HepG2 (cell line): ENCODE data around the gene BCAS3. TPM values are rescaled to one million over a fixed set of nuclear protein-coding genes. Genes with fewer than 3 reads are reported as not detected.

Experiments
- AKAP8 ChIP-seq: sonication (generic); formaldehyde crosslinking; IDR thresholded peaks from 2 replicates; pipeline ENCODE4 v1.5.1; 2020; ENCODE audit warnings: mild to moderate bottlenecking, missing genetic modification reagents
- CHCHD3 ChIP-seq: sonication (generic); formaldehyde crosslinking; IDR thresholded peaks from 2 replicates; pipeline ENCODE4 v1.8.0; 2022; ENCODE audit warnings: mild to moderate bottlenecking, missing genetic modification reagents, moderate library complexity
- CREB1 ChIP-seq, 2 experiments: fragments of 450-650 bp in 1 of 2; IDR thresholded peaks; 2 replicates each; pipeline ENCODE4 v1.6.1; 2016 to 2017; ENCODE audit warnings: control low read depth in 1 of 2, mild to moderate bottlenecking in 1 of 2, missing compliant biosample characterization in 1 of 2, missing genetic modification characterization in 1 of 2
- JARID2 ChIP-seq: sonication (generic); formaldehyde crosslinking; IDR thresholded peaks from 2 replicates; pipeline ENCODE4 v1.8.1; 2023; ENCODE audit warnings: missing genetic modification reagents, inconsistent platforms; ENCODE audit not compliant: insufficient replicate concordance
- KLF16 ChIP-seq, 2 experiments: sonication (generic) in 1 of 2; formaldehyde crosslinking in 1 of 2; IDR thresholded peaks; 2 replicates each; pipeline versions ENCODE4 v1.6.1 to v1.8.0; 2016 to 2023; ENCODE audit warnings: missing genetic modification reagents in 2 of 2, missing compliant biosample characterization in 1 of 2
- POGZ ChIP-seq: sonication (generic); formaldehyde crosslinking; IDR thresholded peaks from 2 replicates; pipeline ENCODE4 v1.4.0; 2020; ENCODE audit warnings: mild to moderate bottlenecking, missing genetic modification reagents
- SMARCC2 ChIP-seq: fragments of 450-650 bp; IDR thresholded peaks from 2 replicates; pipeline ENCODE4 v1.6.1; 2017; ENCODE audit warnings: antibody characterized with exemption, mild to moderate bottlenecking
- SP2 ChIP-seq: sonication (generic); formaldehyde crosslinking; IDR thresholded peaks from 2 replicates; pipeline ENCODE4 v1.5.1; 2020; ENCODE audit warnings: mild to moderate bottlenecking, missing genetic modification reagents
- STAT5B ChIP-seq: sonication (generic); formaldehyde crosslinking; IDR thresholded peaks from 2 replicates; pipeline ENCODE4 v1.4.0; 2020; ENCODE audit warnings: missing genetic modification reagents
- SYNCRIP ChIP-seq: fragments of 200-400 bp; formaldehyde crosslinking; IDR thresholded peaks from 2 replicates; pipeline ENCODE4 v1.6.1; 2018; ENCODE audit warnings: mild to moderate bottlenecking, low read depth, low read length; ENCODE audit not compliant: insufficient read depth
- TGIF2 ChIP-seq: IDR thresholded peaks from 2 replicates; pipeline ENCODE4 v1.6.1; 2016; ENCODE audit warnings: control low read depth, missing compliant biosample characterization
- ZBTB7B ChIP-seq: sonication (generic); formaldehyde crosslinking; IDR thresholded peaks from 2 replicates; pipeline ENCODE4 v1.4.0; 2020; ENCODE audit warnings: missing genetic modification reagents
- ZFP36 ChIP-seq: fragments of 150-350 bp; IDR thresholded peaks from 2 replicates; pipeline ENCODE4 v1.6.1; 2018; ENCODE audit warnings: borderline replicate concordance, low read length, low read depth; ENCODE audit not compliant: partially characterized antibody
- ZMAT3 ChIP-seq: sonication (generic); formaldehyde crosslinking; conservative IDR thresholded peaks from 2 replicates; pipeline ENCODE4 v1.7.0; 2021; ENCODE audit warnings: missing genetic modification reagents
- ZMAT5 ChIP-seq: sonication (generic); formaldehyde crosslinking; IDR thresholded peaks from 2 replicates; pipeline ENCODE4 v1.5.0; 2020; ENCODE audit warnings: mild to moderate bottlenecking, low read depth, missing genetic modification reagents, borderline replicate concordance
- ZNF292 ChIP-seq: sonication (generic); formaldehyde crosslinking; IDR thresholded peaks from 2 replicates; pipeline ENCODE4 v1.8.1; 2022; ENCODE audit warnings: mild to moderate bottlenecking, low read depth, missing genetic modification reagents, borderline replicate concordance
- ZNF326 ChIP-seq: sonication (generic); formaldehyde crosslinking; IDR thresholded peaks from 2 replicates; pipeline ENCODE4 v1.4.0; 2020; ENCODE audit warnings: missing genetic modification reagents, borderline replicate concordance
- ZNF510 ChIP-seq: sonication (generic); formaldehyde crosslinking; IDR thresholded peaks from 2 replicates; pipeline ENCODE4 v1.4.0; 2020; ENCODE audit warnings: low read depth, mild to moderate bottlenecking, missing genetic modification reagents
- ZNF772 ChIP-seq: sonication (generic); formaldehyde crosslinking; IDR thresholded peaks from 2 replicates; pipeline ENCODE4 v1.5.0; 2020; ENCODE audit warnings: mild to moderate bottlenecking, missing genetic modification reagents
- polyA plus RNA-seq, 8 experiments: library from polyadenylated mRNA; depleted of rRNA in 3 of 8; stranded (reverse) in 7 of 8; unstranded in 1 of 8; fragments of >200 nt; fragmentation: Illumina TruSeq in 4 of 8; extraction: Trizol in 4 of 8; gene quantifications; 2 replicates each; pipeline versions ENCODE4 v1.2.1 to v1.2.3, GENCODE V29; 2011 to 2016; ENCODE audit warnings: low read depth in 4 of 8, missing spikeins in 1 of 8, mixed read lengths in 1 of 8; ENCODE audit not compliant: insufficient read depth in 1 of 8
- total RNA-seq, 5 experiments: library from RNA; depleted of rRNA; stranded (reverse); fragments of >200 nt; fragmentation: Illumina TruSeq; extraction: Trizol; gene quantifications; 2 replicates each; pipeline ENCODE4 v1.2.3, GENCODE V29; 2016; ENCODE audit warnings: low read depth in 1 of 5
- TF ChIP-seq, protein P1 (sequence below): sonication (generic); formaldehyde crosslinking; IDR thresholded peaks from 2 replicates; pipeline ENCODE4 v1.9.0; 2021; ENCODE audit warnings: missing genetic modification reagents, borderline replicate concordance
- TF ChIP-seq, protein P2 (sequence below): sonication (generic); formaldehyde crosslinking; IDR thresholded peaks from 2 replicates; pipeline ENCODE4 v1.4.0; 2020; ENCODE audit warnings: missing genetic modification reagents
- TF ChIP-seq, protein P3 (sequence below): sonication (generic); formaldehyde crosslinking; IDR thresholded peaks from 2 replicates; pipeline ENCODE4 v1.5.0; 2020; ENCODE audit warnings: mild to moderate bottlenecking, missing genetic modification reagents

Gene BCAS3
- total and polyA plus RNA-seq, 2 of the 13 experiments (the other 11 are each of a cell fraction or from before 2014, with no cell fraction given), result 10.7 to 11.2 TPM

DNA sequence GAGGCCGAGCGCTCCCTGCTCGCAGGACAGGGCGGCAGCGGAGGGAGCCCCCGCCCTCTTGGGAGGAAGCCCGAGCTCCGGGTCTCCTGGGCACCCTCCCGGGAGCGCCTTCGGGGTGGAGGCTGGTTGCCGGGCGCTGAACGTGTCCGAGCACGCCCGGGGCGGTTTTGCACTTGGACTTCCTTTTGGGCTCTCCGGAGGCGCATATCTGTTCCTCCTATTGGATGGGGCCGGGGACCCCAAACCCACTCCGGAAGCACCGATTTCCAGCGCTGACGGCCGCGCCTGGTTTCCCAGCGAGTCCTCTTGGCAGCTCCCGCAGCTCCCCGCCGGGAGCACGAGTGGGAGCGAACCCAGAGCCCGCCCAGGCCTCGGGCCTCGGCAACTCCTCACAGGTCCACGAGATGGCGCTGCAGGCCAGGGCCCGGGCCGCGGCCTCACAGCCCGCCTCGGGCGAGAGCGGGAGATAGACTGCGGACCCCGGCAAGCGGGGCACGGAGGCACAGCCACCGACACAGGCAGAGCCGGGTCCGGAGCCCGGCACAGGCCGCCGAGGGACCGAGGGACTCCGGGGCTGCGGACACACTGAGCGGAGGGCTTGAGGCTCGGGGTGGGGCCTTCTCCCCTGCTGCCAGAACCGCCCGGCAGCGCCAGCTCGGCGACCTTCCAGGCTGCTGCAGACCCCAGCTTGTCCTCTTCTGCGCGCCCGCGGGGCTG lies 734.6 kb downstream of the BCAS3 start (continued):
- TF ChIP-seq STAT5B (peak; percentile 40; the same call in 1 of the 2 replicates), ZNF772 (CRISPR knock-in tag) (peak; percentile 95), ZBTB7B (CRISPR knock-in tag) (peak; percentile 60; the same call in 1 of the 2 replicates), CREB1 (IDR thresholded peaks at IDR 0.05) (no peak), CREB1 (CRISPR knock-in tag; IDR thresholded peaks at IDR 0.05) (no peak), ZMAT5 (no peak), JARID2 (CRISPR knock-in tag) (no peak), AKAP8 (no peak), ZNF510 (peak; percentile 99), TGIF2 (CRISPR knock-in tag) (peak; percentile 63; the same call in 1 of the 2 replicates), ZNF326 (no peak), ZFP36 (peak; percentile 13), ZMAT3 (CRISPR knock-in tag) (peak; percentile 69; the same call in 1 of the 2 replicates), POGZ (CRISPR knock-in tag) (peak; percentile 39), CHCHD3 (CRISPR knock-in tag) (no peak), SMARCC2 (no peak), KLF16 (CRISPR knock-in tag; IDR thresholded peaks at IDR 0.05) (peak in 1 of 2 experiments; percentile 91; a peak in 1 of 4 replicates), ZNF292 (peak; percentile 63; the same call in 1 of the 2 replicates), SYNCRIP (no peak), SP2 (no peak; the same call in 1 of the 2 replicates)
- TF ChIP-seq, protein P1, sequence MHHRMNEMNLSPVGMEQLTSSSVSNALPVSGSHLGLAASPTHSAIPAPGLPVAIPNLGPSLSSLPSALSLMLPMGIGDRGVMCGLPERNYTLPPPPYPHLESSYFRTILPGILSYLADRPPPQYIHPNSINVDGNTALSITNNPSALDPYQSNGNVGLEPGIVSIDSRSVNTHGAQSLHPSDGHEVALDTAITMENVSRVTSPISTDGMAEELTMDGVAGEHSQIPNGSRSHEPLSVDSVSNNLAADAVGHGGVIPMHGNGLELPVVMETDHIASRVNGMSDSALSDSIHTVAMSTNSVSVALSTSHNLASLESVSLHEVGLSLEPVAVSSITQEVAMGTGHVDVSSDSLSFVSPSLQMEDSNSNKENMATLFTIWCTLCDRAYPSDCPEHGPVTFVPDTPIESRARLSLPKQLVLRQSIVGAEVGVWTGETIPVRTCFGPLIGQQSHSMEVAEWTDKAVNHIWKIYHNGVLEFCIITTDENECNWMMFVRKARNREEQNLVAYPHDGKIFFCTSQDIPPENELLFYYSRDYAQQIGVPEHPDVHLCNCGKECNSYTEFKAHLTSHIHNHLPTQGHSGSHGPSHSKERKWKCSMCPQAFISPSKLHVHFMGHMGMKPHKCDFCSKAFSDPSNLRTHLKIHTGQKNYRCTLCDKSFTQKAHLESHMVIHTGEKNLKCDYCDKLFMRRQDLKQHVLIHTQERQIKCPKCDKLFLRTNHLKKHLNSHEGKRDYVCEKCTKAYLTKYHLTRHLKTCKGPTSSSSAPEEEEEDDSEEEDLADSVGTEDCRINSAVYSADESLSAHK (CRISPR knock-in tag), result peak; percentile 31; the same call in 1 of the 2 replicates
- TF ChIP-seq, protein P2, sequence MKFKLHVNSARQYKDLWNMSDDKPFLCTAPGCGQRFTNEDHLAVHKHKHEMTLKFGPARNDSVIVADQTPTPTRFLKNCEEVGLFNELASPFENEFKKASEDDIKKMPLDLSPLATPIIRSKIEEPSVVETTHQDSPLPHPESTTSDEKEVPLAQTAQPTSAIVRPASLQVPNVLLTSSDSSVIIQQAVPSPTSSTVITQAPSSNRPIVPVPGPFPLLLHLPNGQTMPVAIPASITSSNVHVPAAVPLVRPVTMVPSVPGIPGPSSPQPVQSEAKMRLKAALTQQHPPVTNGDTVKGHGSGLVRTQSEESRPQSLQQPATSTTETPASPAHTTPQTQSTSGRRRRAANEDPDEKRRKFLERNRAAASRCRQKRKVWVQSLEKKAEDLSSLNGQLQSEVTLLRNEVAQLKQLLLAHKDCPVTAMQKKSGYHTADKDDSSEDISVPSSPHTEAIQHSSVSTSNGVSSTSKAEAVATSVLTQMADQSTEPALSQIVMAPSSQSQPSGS (CRISPR knock-in tag), result peak; percentile 53
- TF ChIP-seq, protein P3, sequence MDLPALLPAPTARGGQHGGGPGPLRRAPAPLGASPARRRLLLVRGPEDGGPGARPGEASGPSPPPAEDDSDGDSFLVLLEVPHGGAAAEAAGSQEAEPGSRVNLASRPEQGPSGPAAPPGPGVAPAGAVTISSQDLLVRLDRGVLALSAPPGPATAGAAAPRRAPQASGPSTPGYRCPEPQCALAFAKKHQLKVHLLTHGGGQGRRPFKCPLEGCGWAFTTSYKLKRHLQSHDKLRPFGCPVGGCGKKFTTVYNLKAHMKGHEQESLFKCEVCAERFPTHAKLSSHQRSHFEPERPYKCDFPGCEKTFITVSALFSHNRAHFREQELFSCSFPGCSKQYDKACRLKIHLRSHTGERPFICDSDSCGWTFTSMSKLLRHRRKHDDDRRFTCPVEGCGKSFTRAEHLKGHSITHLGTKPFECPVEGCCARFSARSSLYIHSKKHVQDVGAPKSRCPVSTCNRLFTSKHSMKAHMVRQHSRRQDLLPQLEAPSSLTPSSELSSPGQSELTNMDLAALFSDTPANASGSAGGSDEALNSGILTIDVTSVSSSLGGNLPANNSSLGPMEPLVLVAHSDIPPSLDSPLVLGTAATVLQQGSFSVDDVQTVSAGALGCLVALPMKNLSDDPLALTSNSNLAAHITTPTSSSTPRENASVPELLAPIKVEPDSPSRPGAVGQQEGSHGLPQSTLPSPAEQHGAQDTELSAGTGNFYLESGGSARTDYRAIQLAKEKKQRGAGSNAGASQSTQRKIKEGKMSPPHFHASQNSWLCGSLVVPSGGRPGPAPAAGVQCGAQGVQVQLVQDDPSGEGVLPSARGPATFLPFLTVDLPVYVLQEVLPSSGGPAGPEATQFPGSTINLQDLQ, result no peak; the same call in 1 of the 2 replicates
